OCI-LY3 (cell line): ENCODE measurements around the gene RBM20.

Experiments
- H2AFZ ChIP-seq: fragments of 200-600, 300-600 bp; shearing (Covaris generic); 2 replicates; pipeline ENCODE4 v1.6.0; 2014; ENCODE audit warnings: antibody characterized with exemption, low read depth, low read length
- H3K27ac ChIP-seq: fragments of 200-600, 300-600 bp; sonication (generic); 2 replicates; pipeline ENCODE4 v1.5.1; 2014; ENCODE audit warnings: mild to moderate bottlenecking, low read length, moderate library complexity, mixed read lengths
- H3K27me3 ChIP-seq: fragments of 200-600, 300-600 bp; sonication (generic); 2 replicates; pipeline ENCODE4 v1.6.1; 2014; ENCODE audit warnings: low read depth, low read length, mixed read lengths
- H3K36me3 ChIP-seq: fragments of 200-600, 300-600 bp; sonication (generic); replicated peaks from 2 replicates; pipeline ENCODE3; 2014; ENCODE audit warnings: low read depth, low read length, mixed read lengths
- H3K4me1 ChIP-seq: fragments of 300-600, 200-600 bp; sonication (generic); 2 replicates; pipeline ENCODE4 v1.6.1; 2014; ENCODE audit warnings: low read length, mixed read lengths
- H3K4me2 ChIP-seq: fragments of 200-600, 300-600 bp; sonication (generic); 2 replicates; pipeline ENCODE4 v1.6.1; 2014; ENCODE audit warnings: low read length, mixed read lengths
- H3K4me3 ChIP-seq: fragments of 300-600, 200-600 bp; sonication (generic); 2 replicates; pipeline ENCODE4 v1.5.1; 2014; ENCODE audit warnings: antibody characterized with exemption, mild to moderate bottlenecking, low read length, moderate library complexity
- H3K79me2 ChIP-seq: fragments of 300-600, 200-600 bp; shearing (Covaris generic); 2 replicates; pipeline ENCODE4 v1.6.1; 2014; ENCODE audit warnings: mild to moderate bottlenecking, low read length, mixed read lengths
- H3K9ac ChIP-seq: fragments of 300-600, 200-600 bp; shearing (Covaris generic); 2 replicates; pipeline ENCODE4 v1.6.0; 2014; ENCODE audit warnings: mild to moderate bottlenecking, low read length, moderate library complexity
- H3K9me3 ChIP-seq: fragments of 200-600, 300-600 bp; shearing (Covaris generic); 2 replicates; pipeline ENCODE4 v1.6.1; 2014; ENCODE audit warnings: low read length, mixed read lengths; ENCODE audit not compliant: insufficient read depth
- H4K20me1 ChIP-seq: fragments of 200-600, 300-600 bp; sonication (generic); 2 replicates; pipeline ENCODE4 v1.6.1; 2016; ENCODE audit warnings: low read length, mixed read lengths; ENCODE audit not compliant: insufficient read depth
- CTCF ChIP-seq: fragments of 200-600, 300-600 bp; sonication (generic); IDR thresholded peaks from 2 replicates; pipeline ENCODE4 v1.5.1; 2014; ENCODE audit warnings: antibody characterized with exemption, low read length, low read depth
- EZH2phosphoT487 ChIP-seq: fragments of 200-600 bp; shearing (Covaris generic); IDR thresholded peaks from 2 replicates; pipeline ENCODE4 v1.6.1; 2018; ENCODE audit warnings: antibody characterized with exemption, mixed run types, low read depth

Gene RBM20

DNA sequence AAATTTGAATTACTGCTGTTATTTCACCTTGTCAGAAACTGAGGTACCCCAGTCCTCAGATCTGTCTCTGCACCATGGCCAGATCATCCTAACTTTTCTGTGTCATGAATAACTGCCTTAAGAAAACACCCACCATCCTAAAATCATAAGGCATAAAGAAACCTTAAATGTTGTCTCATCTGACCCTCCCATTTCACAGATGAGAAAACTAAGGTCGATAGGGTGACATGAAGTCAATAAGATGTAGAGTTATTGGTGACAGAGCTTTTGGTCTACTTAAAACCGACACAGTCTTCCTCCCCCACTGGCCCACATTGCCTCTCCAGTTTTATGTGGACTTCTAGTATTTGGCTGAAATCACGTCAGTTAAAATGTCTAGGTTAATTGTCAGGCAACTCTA, 126.1 kb downstream of the RBM20 start:
- Histone ChIP-seq H3K27ac (no peak overlapping the region), H3K9ac (no peak overlapping the region), H2AFZ (no peak overlapping the region), H4K20me1 (no peaks in the 10 kb centered on the region), H3K9me3 (no peaks in the 10 kb centered on the region), H3K4me2 (no peak overlapping the region), H3K79me2 (no peaks in the 10 kb centered on the region), H3K4me3 (no peak overlapping the region), H3K27me3 (no peaks in the 10 kb centered on the region), H3K4me1 (peaks cover 16% of the 10 kb centered on the region), H3K36me3 (no peaks in the 10 kb centered on the region)
- TF ChIP-seq CTCF (no peak), EZH2phosphoT487 (no peak)

DNA sequence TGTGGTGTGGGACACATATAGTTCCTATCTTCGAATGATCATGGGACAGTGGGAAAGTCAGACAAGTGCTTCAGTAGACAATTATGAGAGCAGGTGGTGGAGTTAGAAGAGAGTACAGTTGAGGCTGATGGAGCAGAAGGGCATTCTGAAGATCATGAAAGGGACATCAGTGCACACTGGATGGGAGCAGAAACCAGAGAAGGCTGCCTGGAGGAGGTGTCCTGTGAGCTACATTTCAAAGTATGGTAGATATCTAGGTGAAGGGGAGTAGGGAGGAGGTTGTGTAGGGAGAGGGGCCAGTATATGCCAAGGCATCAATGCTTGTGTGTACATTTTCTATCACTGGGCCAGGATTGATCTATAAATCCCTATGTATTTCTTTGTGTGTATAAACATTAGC, 127.3 kb downstream of the RBM20 start:
- peaks cover 16% of the 10 kb centered on the region for H3K4me1 ChIP-seq
- H3K9me3 ChIP-seq, result no peaks in the 10 kb centered on the region
- H3K27ac ChIP-seq, result no peak overlapping the region
- no peak overlapping the region for H2AFZ ChIP-seq
- TF ChIP-seq EZH2phosphoT487 (no peak), CTCF (no peak)
- no peaks in the 10 kb centered on the region for H3K79me2 ChIP-seq
- no peaks in the 10 kb centered on the region for H3K27me3 ChIP-seq
- no peaks in the 10 kb centered on the region for H3K36me3 ChIP-seq
- H3K4me2 ChIP-seq, result no peak overlapping the region
- H3K9ac ChIP-seq, result no peak overlapping the region
- no peaks in the 10 kb centered on the region for H4K20me1 ChIP-seq
- H3K4me3 ChIP-seq, result no peak overlapping the region

- H2AFZ ChIP-seq, result no peak overlapping the region
- no peak overlapping the region for H3K27ac ChIP-seq
- no peak overlapping the region for H3K4me2 ChIP-seq
Observed at GRCh38 chr10:110771991-110772390, 127.9 kb downstream of the RBM20 start.

DNA sequence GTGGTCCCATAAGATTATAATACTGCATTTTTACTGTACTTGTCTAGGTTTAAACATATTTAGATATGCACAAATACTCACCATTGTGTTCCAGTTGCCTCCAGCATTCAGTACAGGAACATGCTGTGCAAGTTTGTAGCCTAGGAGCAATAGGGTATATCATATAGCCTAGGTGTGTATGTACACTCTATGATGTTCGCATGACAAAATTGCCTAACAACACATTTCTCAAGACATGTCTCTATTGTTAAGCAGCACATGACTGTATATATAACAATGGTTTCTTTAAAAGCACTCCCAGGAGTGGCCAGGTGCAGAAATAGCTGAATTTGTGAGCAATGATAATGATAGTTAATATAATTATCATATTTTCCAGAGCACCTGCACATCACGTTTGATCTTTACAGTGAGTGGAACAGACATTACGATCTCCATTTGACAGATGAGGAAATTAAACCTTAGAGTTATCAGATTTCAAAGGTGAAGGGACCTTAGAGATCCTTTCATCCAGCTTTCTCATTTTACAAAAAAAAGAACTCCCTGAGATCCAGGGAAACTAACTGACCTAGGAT, 128.4 kb downstream of the RBM20 start:
- H3K4me2 ChIP-seq, result no peak overlapping the region
- no peaks in the 10 kb centered on the region for H3K36me3 ChIP-seq
- TF ChIP-seq EZH2phosphoT487, result no peak
- no peak for TF ChIP-seq CTCF
- peaks cover 16% of the 10 kb centered on the region for H3K4me1 ChIP-seq
- no peak overlapping the region for H2AFZ ChIP-seq
- no peaks in the 10 kb centered on the region for H3K9me3 ChIP-seq
- no peak overlapping the region for H3K27ac ChIP-seq
- no peaks in the 10 kb centered on the region for H4K20me1 ChIP-seq
- H3K27me3 ChIP-seq, result 0 out of 2 replicates have a peak, but pooled peaks cover under 1% of the 10 kb centered on the region
- H3K4me3 ChIP-seq, result no peak overlapping the region
- H3K79me2 ChIP-seq, result no peaks in the 10 kb centered on the region
- no peak overlapping the region for H3K9ac ChIP-seq

More at GRCh38 chr10:110771991-110772390, 127.9 kb downstream of the RBM20 start:
- Histone ChIP-seq H3K9me3 (no peaks in the 10 kb centered on the region), H3K27me3 (no peaks in the 10 kb centered on the region), H3K36me3 (no peaks in the 10 kb centered on the region), H4K20me1 (no peaks in the 10 kb centered on the region), H3K79me2 (no peaks in the 10 kb centered on the region), H3K9ac (no peak overlapping the region), H3K4me1 (peaks cover 16% of the 10 kb centered on the region), H3K4me3 (no peak overlapping the region)
- no peak for TF ChIP-seq EZH2phosphoT487
- no peak for TF ChIP-seq CTCF
